Effector memory CD4-positive, alpha-beta T cell (primary cell): ENCODE data around the gene FFAR4.

ENCODE experiments used
- DNase-seq, 3 donors: peaks; one replicate each; pipeline ENCODE4 v3.0.0-alpha.2; 2020
- H3K27ac ChIP-seq: 2 replicates; pipeline ENCODE4 v1.7.0; 2013; ENCODE audit warnings: mild to moderate bottlenecking, low read length, moderate library complexity; ENCODE audit not compliant: insufficient read depth, poor library complexity, severe bottlenecking
- H3K27me3 ChIP-seq: replicated peaks from 2 replicates; pipeline ENCODE4 v1.7.0; 2013; ENCODE audit warnings: mild to moderate bottlenecking, low read length; ENCODE audit not compliant: insufficient read depth, control insufficient read depth, poor library complexity, severe bottlenecking
- H3K36me3 ChIP-seq: 2 replicates; pipeline ENCODE4 v1.7.0; 2013; ENCODE audit warnings: mild to moderate bottlenecking, low read length, moderate library complexity; ENCODE audit not compliant: control insufficient read depth, insufficient read depth
- H3K4me1 ChIP-seq: 2 replicates; pipeline ENCODE4 v1.7.0; 2013; ENCODE audit warnings: low read length, mild to moderate bottlenecking; ENCODE audit not compliant: control insufficient read depth, insufficient read depth, poor library complexity, severe bottlenecking
- H3K4me3 ChIP-seq: 2 replicates; pipeline ENCODE4 v1.7.0; 2013; ENCODE audit warnings: low read length, low read depth, mild to moderate bottlenecking; ENCODE audit not compliant: insufficient read depth, poor library complexity, severe bottlenecking
- H3K9me3 ChIP-seq: 2 replicates; pipeline ENCODE4 v1.7.0; 2013; ENCODE audit warnings: mild to moderate bottlenecking, low read length, moderate library complexity; ENCODE audit not compliant: control insufficient read depth

Gene FFAR4

GRCh38 chr10:93589648-93590562, 23.4 kb downstream of the FFAR4 start:
- H3K4me3 ChIP-seq: no peak overlapping the region
- no peaks in the 10 kb centered on the region for H3K27me3 ChIP-seq
- no peaks in the 10 kb centered on the region for H3K36me3 ChIP-seq
- no peaks in the 10 kb centered on the region for H3K9me3 ChIP-seq
- no peaks in the 10 kb centered on the region for H3K4me1 ChIP-seq
- no peak for DNase-seq
- H3K27ac ChIP-seq: no peak overlapping the region

GRCh38 chr10:93590638-93591037, 24.2 kb downstream of the FFAR4 start:
- H3K9me3 ChIP-seq: no peaks in the 10 kb centered on the region
- H3K27me3 ChIP-seq: no peaks in the 10 kb centered on the region
- no peaks in the 10 kb centered on the region for H3K36me3 ChIP-seq
- no peak for DNase-seq
- no peak overlapping the region for H3K27ac ChIP-seq
- no peak overlapping the region for H3K4me3 ChIP-seq
- H3K4me1 ChIP-seq: no peaks in the 10 kb centered on the region

GRCh38 chr10:93591065-93591808, 24.8 kb downstream of the FFAR4 start:
- Histone ChIP-seq H3K9me3 (no peaks in the 10 kb centered on the region), H3K27me3 (no peaks in the 10 kb centered on the region), H3K4me3 (no peak overlapping the region), H3K36me3 (no peaks in the 10 kb centered on the region), H3K4me1 (no peaks in the 10 kb centered on the region), H3K27ac (no peak overlapping the region)
- no peak for DNase-seq

GRCh38 chr10:93593254-93593653, 26.8 kb downstream of the FFAR4 start:
- no peak overlapping the region for H3K27ac ChIP-seq
- H3K4me1 ChIP-seq: no peaks in the 10 kb centered on the region
- H3K27me3 ChIP-seq: no peaks in the 10 kb centered on the region

GRCh38 chr10:93593749-93594148, 27.3 kb downstream of the FFAR4 start:
- DNase-seq: no peak
- Histone ChIP-seq H3K9me3 (no peaks in the 10 kb centered on the region), H3K27ac (no peak overlapping the region), H3K4me3 (no peak overlapping the region), H3K4me1 (no peaks in the 10 kb centered on the region), H3K27me3 (no peaks in the 10 kb centered on the region), H3K36me3 (no peaks in the 10 kb centered on the region)

More at GRCh38 chr10:93593254-93593653, 26.8 kb downstream of the FFAR4 start:
- Histone ChIP-seq H3K9me3 (no peaks in the 10 kb centered on the region), H3K36me3 (no peaks in the 10 kb centered on the region), H3K4me3 (no peak overlapping the region)
- DNase-seq: no peak

- Histone ChIP-seq H3K27me3 (no peaks in the 10 kb centered on the region), H3K36me3 (no peaks in the 10 kb centered on the region), H3K4me3 (no peak overlapping the region), H3K27ac (no peak overlapping the region), H3K4me1 (no peaks in the 10 kb centered on the region), H3K9me3 (no peaks in the 10 kb centered on the region)
- no peak for DNase-seq
Observed at GRCh38 chr10:93594518-93594917, 28.1 kb downstream of the FFAR4 start.

GRCh38 chr10:93595378-93596161, 29.1 kb downstream of the FFAR4 start:
- H3K36me3 ChIP-seq: no peaks in the 10 kb centered on the region
- H3K4me1 ChIP-seq: no peaks in the 10 kb centered on the region
- no peaks in the 10 kb centered on the region for H3K9me3 ChIP-seq
- no peak overlapping the region for H3K27ac ChIP-seq
- H3K4me3 ChIP-seq: no peak overlapping the region
- no peak for DNase-seq
- H3K27me3 ChIP-seq: no peaks in the 10 kb centered on the region

- Histone ChIP-seq H3K27me3 (no peaks in the 10 kb centered on the region), H3K4me3 (no peak overlapping the region), H3K36me3 (no peaks in the 10 kb centered on the region), H3K27ac (no peak overlapping the region), H3K9me3 (no peaks in the 10 kb centered on the region), H3K4me1 (no peaks in the 10 kb centered on the region)
- DNase-seq: no peak
Observed at GRCh38 chr10:93596539-93596938, 30.1 kb downstream of the FFAR4 start.

GRCh38 chr10:93597075-93597599, 30.7 kb downstream of the FFAR4 start:
- Histone ChIP-seq H3K9me3 (no peaks in the 10 kb centered on the region), H3K27me3 (peaks cover under 1% of the 10 kb centered on the region)

More at GRCh38 chr10:93597075-93597599, 30.7 kb downstream of the FFAR4 start:
- Histone ChIP-seq H3K27ac (no peak overlapping the region), H3K4me1 (no peaks in the 10 kb centered on the region), H3K4me3 (no peak overlapping the region), H3K36me3 (no peaks in the 10 kb centered on the region)
- DNase-seq: no peak
